IPS-20b (cell line): ENCODE results near the gene KIF5C.

Source experiments
- H3K27ac ChIP-seq: one replicate; pipeline ENCODE4 v1.5.1; 2013; ENCODE audit warnings: low read length
- H3K27me3 ChIP-seq: 2 replicates; pipeline ENCODE4 v1.6.1; 2013; ENCODE audit warnings: mild to moderate bottlenecking, low read length, inconsistent platforms; ENCODE audit not compliant: insufficient read depth
- H3K36me3 ChIP-seq: 2 replicates; pipeline ENCODE4 v1.6.1; 2013; ENCODE audit warnings: low read depth, mild to moderate bottlenecking, inconsistent platforms, low read length, moderate library complexity; ENCODE audit not compliant: insufficient read depth
- H3K4me1 ChIP-seq: 2 replicates; pipeline ENCODE4 v1.6.1; 2013; ENCODE audit warnings: mild to moderate bottlenecking, control low read depth, inconsistent platforms, low read length, moderate library complexity; ENCODE audit not compliant: insufficient read depth
- H3K4me3 ChIP-seq: 2 replicates; pipeline ENCODE4 v1.5.1; 2013; ENCODE audit warnings: mild to moderate bottlenecking, low read length, inconsistent platforms
- H3K9ac ChIP-seq: 2 replicates; pipeline ENCODE4 v1.6.1; 2013; ENCODE audit warnings: low read depth, mild to moderate bottlenecking, inconsistent platforms, low read length, moderate library complexity
- H3K9me3 ChIP-seq: 2 replicates; pipeline ENCODE4 v1.6.1; 2013; ENCODE audit warnings: mild to moderate bottlenecking, low read depth, low read length, inconsistent platforms; ENCODE audit not compliant: insufficient read depth

KIF5C gene

DNA sequence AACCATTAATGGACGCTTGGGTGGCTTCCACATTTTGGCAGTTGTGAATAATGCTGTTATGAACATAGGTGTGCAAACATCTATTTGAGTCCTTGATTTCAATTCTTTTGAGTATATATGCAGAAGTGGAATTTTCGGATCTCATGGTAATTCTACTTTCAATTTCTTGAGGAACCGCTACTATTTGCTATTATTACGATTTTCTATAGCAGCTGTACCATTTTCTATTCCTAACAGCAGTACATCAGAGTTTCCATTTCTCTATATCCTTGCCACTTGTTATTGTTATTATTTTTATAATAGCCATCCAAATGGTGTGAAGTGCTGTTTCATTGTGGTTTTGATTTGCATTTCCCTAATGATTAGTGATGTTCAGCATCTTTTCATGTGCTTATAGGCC lies 69.5 kb downstream of the KIF5C start:
- Histone ChIP-seq H3K9ac (no peak overlapping the region), H3K4me3 (no peak overlapping the region), H3K4me1 (no peaks in the 10 kb centered on the region), H3K36me3 (peaks cover 66% of the 10 kb centered on the region), H3K9me3 (no peaks in the 10 kb centered on the region), H3K27me3 (no peaks in the 10 kb centered on the region), H3K27ac (no peak overlapping the region)

DNA sequence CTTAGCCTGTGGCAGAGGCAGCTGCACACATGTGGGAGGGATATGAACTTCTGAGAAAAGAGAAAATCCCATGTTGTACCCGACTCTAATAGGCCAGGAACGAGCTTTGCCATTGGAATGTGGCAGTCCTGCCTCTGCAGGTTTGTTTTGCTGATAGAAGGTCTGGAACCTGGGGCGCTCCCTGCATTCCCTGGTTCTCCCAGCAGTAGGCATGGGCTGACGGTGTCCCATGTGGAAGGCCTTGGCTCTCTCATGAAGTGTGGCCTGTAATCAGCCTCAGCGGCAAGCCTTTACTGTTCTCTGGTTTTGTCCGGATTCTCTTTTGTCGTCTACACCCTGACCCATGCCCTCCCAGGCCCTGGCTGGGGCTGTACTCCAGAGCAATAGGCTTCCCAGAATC lies 72.3 kb downstream of the KIF5C start:
- no peak overlapping the region for H3K9ac ChIP-seq
- no peaks in the 10 kb centered on the region for H3K9me3 ChIP-seq
- peaks cover 81% of the 10 kb centered on the region for H3K36me3 ChIP-seq
- no peak overlapping the region for H3K4me3 ChIP-seq
- H3K4me1 ChIP-seq, result no peaks in the 10 kb centered on the region
- H3K27ac ChIP-seq, result no peak overlapping the region
- no peaks in the 10 kb centered on the region for H3K27me3 ChIP-seq

DNA sequence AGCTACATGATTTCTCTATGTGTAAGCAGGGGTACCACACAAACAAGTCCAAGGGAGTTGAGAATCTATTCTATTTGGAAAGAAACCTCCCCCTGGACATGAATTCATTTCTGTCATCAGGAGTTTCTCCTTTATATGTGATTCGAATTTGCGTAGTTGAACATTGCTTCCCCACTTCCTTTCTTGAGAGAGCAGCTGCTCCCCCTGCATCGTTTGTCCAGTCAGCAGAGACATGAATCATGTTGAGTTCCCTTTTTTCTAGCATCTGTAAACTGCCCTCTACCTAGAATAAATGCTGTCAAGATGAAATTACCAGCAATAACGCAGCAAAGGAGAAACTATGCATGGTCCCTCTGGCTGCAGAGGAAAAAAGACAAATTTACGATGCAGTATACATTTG lies 73.8 kb downstream of the KIF5C start:
- no peaks in the 10 kb centered on the region for H3K27me3 ChIP-seq
- no peak overlapping the region for H3K9ac ChIP-seq
- no peak overlapping the region for H3K27ac ChIP-seq
- no peaks in the 10 kb centered on the region for H3K9me3 ChIP-seq
- H3K36me3 ChIP-seq, result peaks cover 77% of the 10 kb centered on the region
- no peaks in the 10 kb centered on the region for H3K4me1 ChIP-seq
- no peak overlapping the region for H3K4me3 ChIP-seq

DNA sequence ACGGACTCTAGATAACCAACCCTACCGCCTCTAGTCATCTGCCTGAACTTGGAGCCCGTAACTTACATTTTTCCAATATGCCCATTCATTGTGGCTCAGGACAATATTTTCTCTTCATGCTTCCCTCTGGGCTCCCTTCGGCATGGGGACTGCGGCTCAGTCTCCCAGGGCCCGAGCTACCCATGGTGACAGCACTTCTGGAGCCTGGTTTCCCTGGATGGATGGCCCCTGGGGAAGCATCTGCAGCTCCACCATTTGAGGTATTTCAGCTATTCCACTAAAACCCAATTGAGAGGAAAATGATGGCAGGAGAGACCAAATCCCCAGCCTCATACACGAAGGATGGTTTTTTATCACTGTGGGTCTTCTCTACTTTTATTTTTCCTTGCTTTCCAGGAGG lies 74.3 kb downstream of the KIF5C start:
- H3K4me3 ChIP-seq, result no peak overlapping the region
- peaks cover 77% of the 10 kb centered on the region for H3K36me3 ChIP-seq
- H3K9ac ChIP-seq, result no peak overlapping the region
- H3K9me3 ChIP-seq, result no peaks in the 10 kb centered on the region
- H3K4me1 ChIP-seq, result no peaks in the 10 kb centered on the region
- no peaks in the 10 kb centered on the region for H3K27me3 ChIP-seq
- no peak overlapping the region for H3K27ac ChIP-seq

- H3K27ac ChIP-seq, result no peak overlapping the region
- H3K36me3 ChIP-seq, result peaks cover 87% of the 10 kb centered on the region
- no peaks in the 10 kb centered on the region for H3K9me3 ChIP-seq
- H3K9ac ChIP-seq, result no peak overlapping the region
- no peak overlapping the region for H3K4me3 ChIP-seq
- H3K4me1 ChIP-seq, result no peaks in the 10 kb centered on the region
- no peaks in the 10 kb centered on the region for H3K27me3 ChIP-seq
Observed at GRCh38 chr2:148952621-148953020, 77.6 kb downstream of the KIF5C start.

GRCh38 chr2:148953426-148953825 lies 78.4 kb downstream of the KIF5C start:
- Histone ChIP-seq H3K9me3 (no peaks in the 10 kb centered on the region), H3K4me3 (no peak overlapping the region), H3K4me1 (no peaks in the 10 kb centered on the region), H3K9ac (no peak overlapping the region), H3K27me3 (no peaks in the 10 kb centered on the region), H3K36me3 (peaks cover 86% of the 10 kb centered on the region), H3K27ac (no peak overlapping the region)

DNA sequence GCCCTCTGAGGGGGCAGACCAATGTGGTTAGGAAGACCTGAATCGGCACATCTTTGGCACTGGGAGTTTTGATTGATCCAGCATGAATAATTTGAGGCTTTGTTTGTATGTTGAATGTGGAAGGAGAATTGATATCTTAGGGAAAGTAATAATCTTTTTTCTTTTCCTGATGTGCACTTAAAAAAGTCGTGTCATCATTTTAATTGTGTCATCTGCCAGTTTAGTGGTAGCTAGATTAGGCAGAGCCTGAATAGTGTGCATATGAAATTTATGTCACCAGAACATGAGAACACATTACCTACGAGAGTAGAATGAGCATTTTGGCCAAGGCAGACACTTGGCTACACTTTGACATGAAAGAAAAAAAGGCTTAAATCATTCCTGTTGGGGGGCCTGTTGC lies 79.5 kb downstream of the KIF5C start:
- Histone ChIP-seq H3K9me3 (no peaks in the 10 kb centered on the region), H3K27me3 (no peaks in the 10 kb centered on the region), H3K4me1 (no peaks in the 10 kb centered on the region), H3K4me3 (no peak overlapping the region), H3K36me3 (peaks cover 80% of the 10 kb centered on the region), H3K9ac (no peak overlapping the region), H3K27ac (no peak overlapping the region)

- H3K36me3 ChIP-seq, result peaks cover 73% of the 10 kb centered on the region
- no peaks in the 10 kb centered on the region for H3K4me1 ChIP-seq
- H3K9ac ChIP-seq, result no peak overlapping the region
- H3K27ac ChIP-seq, result no peak overlapping the region
- no peaks in the 10 kb centered on the region for H3K9me3 ChIP-seq
- no peaks in the 10 kb centered on the region for H3K27me3 ChIP-seq
- H3K4me3 ChIP-seq, result no peak overlapping the region
Observed at GRCh38 chr2:148955798-148956197, 80.8 kb downstream of the KIF5C start.

GRCh38 chr2:148957023-148957422 lies 82.0 kb downstream of the KIF5C start:
- H3K4me3 ChIP-seq, result no peak overlapping the region
- H3K4me1 ChIP-seq, result no peaks in the 10 kb centered on the region
- no peaks in the 10 kb centered on the region for H3K27me3 ChIP-seq
- no peak overlapping the region for H3K9ac ChIP-seq
- no peak overlapping the region for H3K27ac ChIP-seq
- peaks cover 69% of the 10 kb centered on the region for H3K36me3 ChIP-seq
- no peaks in the 10 kb centered on the region for H3K9me3 ChIP-seq

DNA sequence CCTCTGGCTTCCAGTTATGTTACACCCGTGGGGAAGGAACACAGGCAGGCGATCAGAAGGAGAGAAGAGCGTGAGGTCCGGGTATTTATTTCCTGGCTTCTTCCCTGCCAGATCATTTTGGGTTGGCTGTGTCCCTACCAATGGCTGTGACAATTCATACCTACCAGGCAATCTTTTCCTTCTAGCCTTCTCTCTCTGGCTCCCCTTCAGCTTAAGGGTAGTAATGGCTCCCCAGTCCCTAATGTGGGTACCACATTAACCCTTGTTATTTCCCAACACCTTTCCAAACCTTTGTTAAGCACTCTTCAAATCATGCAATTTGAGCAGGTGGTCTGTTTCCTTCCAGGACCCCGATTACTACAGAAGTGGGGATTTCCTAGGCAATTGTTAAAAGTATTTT lies 84.7 kb downstream of the KIF5C start:
- H3K4me3 ChIP-seq, result no peak overlapping the region
- H3K4me1 ChIP-seq, result no peaks in the 10 kb centered on the region
- peaks cover 61% of the 10 kb centered on the region for H3K36me3 ChIP-seq
- no peaks in the 10 kb centered on the region for H3K9me3 ChIP-seq
- no peak overlapping the region for H3K27ac ChIP-seq
- no peak overlapping the region for H3K9ac ChIP-seq
- no peaks in the 10 kb centered on the region for H3K27me3 ChIP-seq

GRCh38 chr2:148960483-148960882 lies 85.5 kb downstream of the KIF5C start:
- Histone ChIP-seq H3K4me3 (no peak overlapping the region), H3K27me3 (no peaks in the 10 kb centered on the region), H3K4me1 (no peaks in the 10 kb centered on the region), H3K9me3 (no peaks in the 10 kb centered on the region), H3K9ac (no peak overlapping the region), H3K36me3 (peaks cover 54% of the 10 kb centered on the region), H3K27ac (no peak overlapping the region)

GRCh38 chr2:148963461-148963860 lies 88.4 kb downstream of the KIF5C start:
- no peak overlapping the region for H3K27ac ChIP-seq

More at GRCh38 chr2:148963461-148963860, 88.4 kb downstream of the KIF5C start:
- Histone ChIP-seq H3K27me3 (no peaks in the 10 kb centered on the region), H3K36me3 (peaks cover 43% of the 10 kb centered on the region), H3K9ac (no peak overlapping the region), H3K4me3 (no peak overlapping the region), H3K9me3 (no peaks in the 10 kb centered on the region), H3K4me1 (no peaks in the 10 kb centered on the region; the same call in 1 of the 2 replicates)
